NCI-H2171 treated with DMSO at 0.1 percent for 48 hours (cell line): ENCODE measurements around the gene TREML2.
"Not testable (repeated sequence)": the region's sequence is repeated elsewhere in the genome, so short reads cannot be mapped to it uniquely, and the experiment has no call there.

Source experiments
- DNase-seq: peaks from one replicate; lab custom pipeline; 2025; lab: John Stamatoyannopoulos, UW

TREML2 gene, protein sequence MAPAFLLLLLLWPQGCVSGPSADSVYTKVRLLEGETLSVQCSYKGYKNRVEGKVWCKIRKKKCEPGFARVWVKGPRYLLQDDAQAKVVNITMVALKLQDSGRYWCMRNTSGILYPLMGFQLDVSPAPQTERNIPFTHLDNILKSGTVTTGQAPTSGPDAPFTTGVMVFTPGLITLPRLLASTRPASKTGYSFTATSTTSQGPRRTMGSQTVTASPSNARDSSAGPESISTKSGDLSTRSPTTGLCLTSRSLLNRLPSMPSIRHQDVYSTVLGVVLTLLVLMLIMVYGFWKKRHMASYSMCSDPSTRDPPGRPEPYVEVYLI

DNA sequence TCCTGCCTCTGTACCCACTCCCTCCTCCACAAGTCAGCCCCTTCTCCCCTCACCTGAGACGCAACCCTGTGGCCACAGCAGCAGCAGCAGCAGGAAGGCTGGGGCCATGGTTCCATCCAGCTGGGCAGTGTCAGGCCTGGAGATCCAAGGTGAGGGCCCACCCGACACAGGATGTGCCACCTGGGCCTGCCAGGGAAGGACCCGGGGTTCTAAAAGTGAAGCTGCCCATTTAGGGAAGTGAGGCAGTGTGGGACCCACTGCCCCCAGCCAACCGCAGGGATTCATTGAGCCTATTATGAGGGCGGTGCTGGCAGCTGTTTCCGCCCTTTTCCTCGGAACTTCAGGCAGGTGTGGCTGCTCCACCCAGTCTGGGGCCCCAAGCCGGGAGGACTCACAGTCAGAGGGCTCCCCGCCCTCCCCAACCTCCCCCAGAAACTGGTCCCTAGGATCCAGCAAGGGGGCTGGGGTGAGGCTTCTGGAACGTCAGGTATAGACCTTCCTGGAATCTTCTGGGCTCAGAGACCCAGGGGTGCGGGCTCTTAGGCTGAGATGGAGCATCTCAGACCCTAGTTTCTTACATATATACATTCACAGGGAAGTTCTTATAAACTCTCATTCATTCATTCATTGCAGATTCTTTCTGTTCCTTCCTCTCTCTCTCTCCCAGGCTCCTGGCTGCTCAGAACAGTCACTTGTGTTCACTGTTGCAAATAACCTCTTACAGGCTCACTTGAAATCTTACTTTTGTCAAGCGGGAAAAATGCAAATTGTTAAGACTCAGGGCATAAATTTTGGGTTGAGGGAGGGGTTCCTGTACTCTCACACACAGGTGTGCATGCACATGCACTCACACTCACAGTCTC is at the start of gene TREML2:
TREML2 (minus strand) TSS at position 249 of the 863 bp plus-strand sequence; CDS start at position 108, 141 bp downstream.
- DNase-seq = no peak

DNA sequence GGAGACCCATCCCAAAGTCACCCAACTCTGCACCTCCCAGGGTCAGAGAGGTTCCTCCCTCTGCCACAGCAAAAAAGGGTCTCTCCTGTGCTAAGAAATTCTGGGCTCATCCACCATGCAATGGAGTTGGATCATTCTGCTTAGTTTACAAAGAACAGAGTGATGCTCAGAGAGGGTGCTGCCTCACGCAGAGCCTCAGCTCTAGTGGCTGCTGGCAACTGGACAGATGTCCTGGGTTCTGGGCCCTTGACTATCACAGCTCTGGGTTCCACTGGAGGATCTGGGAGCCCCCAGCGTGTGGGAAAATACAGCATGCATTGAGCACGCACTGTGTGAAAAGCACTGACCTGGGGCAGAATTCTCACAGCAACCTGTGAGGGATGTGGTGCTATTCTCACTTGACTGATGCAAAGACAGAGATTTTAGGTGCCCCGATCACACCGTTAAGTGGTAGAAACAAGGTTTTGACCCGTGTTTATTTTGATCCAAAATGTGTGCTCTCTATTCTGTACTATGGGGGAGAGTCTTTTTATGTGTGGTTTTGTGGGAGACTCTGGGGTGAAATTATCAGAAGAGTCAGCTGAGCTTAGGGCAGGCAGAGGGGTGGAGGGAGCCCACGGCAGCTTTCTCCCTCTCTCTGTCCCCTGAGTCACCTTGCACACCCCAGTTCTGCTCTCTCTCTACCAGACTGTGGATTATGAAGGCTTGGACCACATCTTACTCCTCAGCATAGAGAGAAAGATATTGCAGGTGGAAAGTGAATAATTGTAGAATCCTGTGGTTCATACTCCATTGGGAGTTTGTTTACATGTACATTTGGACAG is 47.1 kb upstream of the TREML2 start:
- no peak for DNase-seq

DNA sequence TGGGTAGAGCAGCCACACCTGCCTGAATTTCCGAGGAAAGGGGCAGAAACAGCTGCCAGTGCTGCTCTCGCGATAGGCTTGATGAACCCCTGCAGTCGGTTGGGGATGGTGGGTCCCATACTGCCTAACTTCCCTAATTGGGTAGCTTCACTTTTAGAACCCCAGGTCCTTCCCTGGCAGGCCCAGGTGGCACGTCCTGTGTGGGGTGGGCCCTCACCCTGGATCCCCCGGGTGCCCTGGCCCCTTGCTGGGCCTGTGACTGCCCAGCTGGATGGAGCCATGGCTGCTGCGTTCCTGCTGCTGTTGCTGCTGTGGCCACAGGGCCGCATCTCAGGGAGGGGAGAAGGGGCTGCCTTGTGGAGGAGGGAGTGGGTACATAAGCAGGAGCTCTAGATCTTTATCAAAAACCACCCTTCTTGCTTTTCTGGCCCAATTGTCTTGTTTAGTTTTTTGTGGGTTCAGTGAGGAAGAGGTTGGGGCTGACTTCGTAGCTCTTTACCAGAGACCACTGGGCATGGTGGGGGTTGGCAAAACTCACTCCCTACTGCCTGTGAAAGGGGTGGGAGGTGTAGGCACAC is 46.4 kb upstream of the TREML2 start:
- DNase-seq = no peak

- not testable (repeated sequence) for DNase-seq
Observed at GRCh38 chr6:41246529-41246928, 45.6 kb upstream of the TREML2 start.

DNA sequence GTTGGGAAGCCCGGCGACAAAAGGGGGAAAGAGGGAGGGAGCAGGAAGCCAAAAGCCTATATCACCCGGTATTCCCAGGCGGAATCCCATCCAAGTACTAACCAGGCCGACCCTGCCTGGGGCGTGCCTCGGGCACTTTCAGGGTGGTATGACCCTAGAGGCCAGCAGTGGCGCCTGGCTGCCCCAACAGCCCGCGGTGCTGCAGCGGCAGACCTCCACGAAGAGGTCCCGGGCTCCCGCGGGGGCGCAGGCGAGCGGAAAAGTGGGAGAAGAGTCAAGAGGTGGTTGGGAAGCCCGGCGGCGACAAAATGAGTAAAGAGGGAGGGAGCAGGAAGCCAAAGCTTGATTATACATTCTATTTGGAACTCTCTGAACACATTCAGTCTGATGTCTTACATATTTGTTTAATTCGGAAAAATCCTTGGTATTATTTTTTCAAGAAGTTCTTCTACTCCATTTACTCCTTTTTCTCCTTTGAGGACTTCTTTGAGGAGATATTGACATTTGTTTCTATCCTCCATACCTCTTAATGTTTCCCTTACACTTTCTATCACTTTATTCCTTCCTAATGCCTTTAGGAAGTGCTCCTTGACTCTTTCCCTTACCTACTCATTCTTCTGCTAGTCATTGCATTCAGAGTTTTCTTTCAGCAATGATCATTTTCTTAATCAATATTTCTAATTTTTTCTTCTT is 38.7 kb upstream of the TREML2 start:
- no peak for DNase-seq

DNA sequence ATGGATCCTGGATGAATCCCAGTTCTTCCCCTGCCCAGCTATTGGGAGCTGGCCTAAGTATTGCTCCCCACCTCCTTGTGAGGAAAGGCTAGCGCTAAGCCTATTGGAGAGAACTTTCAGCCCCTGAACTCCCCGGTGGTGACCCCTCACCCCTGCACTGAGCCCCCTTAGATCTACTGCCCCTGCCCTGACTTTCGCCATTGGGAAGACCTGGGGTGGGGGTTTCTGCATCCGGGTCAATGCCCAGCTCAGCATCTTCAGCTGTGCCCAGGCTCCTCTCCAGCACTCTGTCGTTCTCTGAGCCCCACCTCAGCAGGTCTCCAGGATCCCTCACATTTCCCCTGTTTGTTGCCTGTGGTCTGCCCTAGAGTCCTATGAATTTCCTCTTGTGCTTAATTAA is 36.2 kb upstream of the TREML2 start:
- no peak for DNase-seq

DNA sequence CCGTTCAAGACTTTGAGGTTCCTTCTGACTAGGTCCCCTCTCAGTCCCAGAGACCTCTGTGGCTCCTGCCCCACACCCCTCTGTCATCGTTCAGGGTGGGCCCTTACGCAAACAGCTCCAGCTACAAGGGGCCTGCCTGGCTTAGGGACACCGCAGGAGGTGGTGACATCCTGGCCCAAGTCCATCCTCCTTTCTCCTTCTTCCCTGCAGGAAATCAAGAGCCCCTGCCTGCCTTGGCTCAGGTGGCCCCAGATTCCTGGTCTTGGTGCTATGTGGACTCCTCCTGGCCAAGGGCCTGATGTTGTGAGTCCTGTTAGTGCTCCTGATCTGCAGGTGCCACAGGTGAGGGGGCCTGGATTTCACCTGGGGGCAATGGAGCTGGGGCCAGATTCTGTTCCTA is 35.3 kb upstream of the TREML2 start:
- no peak for DNase-seq

- no peak for DNase-seq
Observed at GRCh38 chr6:41232667-41233066, 31.7 kb upstream of the TREML2 start.

DNA sequence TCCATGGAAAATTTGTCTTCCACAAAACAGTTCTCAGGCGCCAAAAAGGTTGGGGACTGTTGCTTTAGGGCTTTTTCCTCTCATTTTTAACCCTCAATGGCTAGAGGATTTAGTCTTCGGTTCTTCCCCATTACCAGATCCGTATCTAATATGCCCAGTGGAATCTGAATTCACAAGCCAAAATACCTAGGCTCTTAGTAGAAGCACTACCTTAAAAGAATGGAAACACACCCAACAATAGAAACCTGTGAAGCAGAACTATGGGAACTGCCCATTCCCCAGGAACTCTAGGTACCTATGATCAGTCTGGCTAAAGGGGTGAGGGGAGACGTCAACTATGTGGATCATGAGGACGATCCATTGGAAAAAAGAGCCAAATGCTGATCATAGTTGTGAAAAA is 30.3 kb upstream of the TREML2 start:
- no peak for DNase-seq

GRCh38 chr6:41229721-41230120 is 28.8 kb upstream of the TREML2 start:
- no peak for DNase-seq

GRCh38 chr6:41228616-41229015 is 27.7 kb upstream of the TREML2 start:
- no peak for DNase-seq

GRCh38 chr6:41228096-41228495 is 27.1 kb upstream of the TREML2 start, which contains the start of gene TREML4:
TSS of gene TREML4 (plus strand) at chr6:41228349. CDS start at chr6:41228428, 79 bp downstream.
- DNase-seq = no peak

- peak; percentile 59 for DNase-seq
Observed at GRCh38 chr6:41226752-41227151, 25.8 kb upstream of the TREML2 start.

GRCh38 chr6:41224800-41225199 is 23.9 kb upstream of the TREML2 start:
- no peak for DNase-seq

- no peak for DNase-seq
Observed at GRCh38 chr6:41222513-41222912, 21.6 kb upstream of the TREML2 start.

GRCh38 chr6:41222045-41222444 is 21.1 kb upstream of the TREML2 start:
- DNase-seq = no peak

GRCh38 chr6:41216616-41217015 is 15.7 kb upstream of the TREML2 start:
- DNase-seq = no peak

DNA sequence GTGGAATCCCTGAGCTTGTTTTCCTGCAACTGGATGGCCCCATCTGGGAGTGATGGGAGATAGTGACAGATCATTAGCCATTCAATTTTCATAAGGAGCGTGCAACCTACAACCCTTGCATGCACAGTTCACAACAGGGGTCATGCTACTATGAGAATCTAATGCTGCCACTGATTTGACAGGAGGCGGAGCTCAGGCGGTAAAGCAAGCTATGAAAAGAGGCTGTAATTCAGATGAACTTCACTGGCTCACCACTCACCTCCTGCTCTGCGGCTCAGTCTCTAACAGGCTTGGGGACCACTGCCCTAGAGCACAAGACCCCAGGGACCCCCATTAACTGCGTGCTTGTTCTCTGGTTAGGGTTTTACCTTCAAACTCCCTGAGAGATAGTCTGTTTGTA is 14.8 kb upstream of the TREML2 start:
- DNase-seq = no peak

- no peak for DNase-seq
Observed at GRCh38 chr6:41214559-41215238, 13.8 kb upstream of the TREML2 start.

GRCh38 chr6:41209547-41210320 is 8.8 kb upstream of the TREML2 start:
- no peak for DNase-seq
